C4-2B (cell line): ENCODE data around the gene MFSD6L.

Experiments used
- ZFX ChIP-seq: fragments of 450-650 bp; IDR thresholded peaks from 2 replicates; pipeline ENCODE4 v1.6.1; 2017
- TF ChIP-seq, protein P1 (sequence below): fragments of 450-650 bp; conservative IDR thresholded peaks from 2 replicates; pipeline ENCODE4 v1.5.1; 2017; ENCODE audit warnings: mild to moderate bottlenecking

DNA sequence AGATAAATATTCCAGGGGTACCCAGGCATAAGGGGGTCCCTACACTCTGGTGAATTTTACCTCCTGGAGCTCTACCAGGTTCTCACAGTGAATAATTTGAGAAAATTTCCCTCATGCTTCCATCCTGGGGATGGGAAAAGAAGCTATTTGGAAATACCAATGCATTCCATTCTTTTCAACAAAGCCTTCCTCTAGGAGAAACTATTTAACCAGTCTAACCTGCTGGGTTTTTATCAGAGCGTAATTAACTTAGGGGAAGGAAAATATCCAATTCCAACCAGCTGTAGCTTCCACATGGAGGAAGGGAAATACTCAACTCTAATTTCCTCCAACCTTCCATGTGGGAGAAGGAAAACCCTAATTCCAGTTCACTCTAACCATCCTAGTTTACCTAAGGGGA, 17.0 kb downstream of the MFSD6L start:
- TF ChIP-seq, protein P1, sequence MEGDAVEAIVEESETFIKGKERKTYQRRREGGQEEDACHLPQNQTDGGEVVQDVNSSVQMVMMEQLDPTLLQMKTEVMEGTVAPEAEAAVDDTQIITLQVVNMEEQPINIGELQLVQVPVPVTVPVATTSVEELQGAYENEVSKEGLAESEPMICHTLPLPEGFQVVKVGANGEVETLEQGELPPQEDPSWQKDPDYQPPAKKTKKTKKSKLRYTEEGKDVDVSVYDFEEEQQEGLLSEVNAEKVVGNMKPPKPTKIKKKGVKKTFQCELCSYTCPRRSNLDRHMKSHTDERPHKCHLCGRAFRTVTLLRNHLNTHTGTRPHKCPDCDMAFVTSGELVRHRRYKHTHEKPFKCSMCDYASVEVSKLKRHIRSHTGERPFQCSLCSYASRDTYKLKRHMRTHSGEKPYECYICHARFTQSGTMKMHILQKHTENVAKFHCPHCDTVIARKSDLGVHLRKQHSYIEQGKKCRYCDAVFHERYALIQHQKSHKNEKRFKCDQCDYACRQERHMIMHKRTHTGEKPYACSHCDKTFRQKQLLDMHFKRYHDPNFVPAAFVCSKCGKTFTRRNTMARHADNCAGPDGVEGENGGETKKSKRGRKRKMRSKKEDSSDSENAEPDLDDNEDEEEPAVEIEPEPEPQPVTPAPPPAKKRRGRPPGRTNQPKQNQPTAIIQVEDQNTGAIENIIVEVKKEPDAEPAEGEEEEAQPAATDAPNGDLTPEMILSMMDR: no peak
- no peak for TF ChIP-seq ZFX
